ENCODE measurements around the gene ADORA2A. TPM values are rescaled to one million over a fixed set of nuclear protein-coding genes. Genes with fewer than 3 reads are reported as not detected.

Gene ADORA2A
- total and polyA plus RNA-seq, 2 of the 8 experiments (the other 6 are each of a cell fraction or from before 2014, with no cell fraction given) = 7.1 to 20.3 TPM

- TF ChIP-seq CHD7 (IDR thresholded peaks at IDR 0.05; ENCODE audit: insufficient replicate concordance, low read length) (no peak), CTBP2 (IDR thresholded peaks at IDR 0.05; ENCODE audit: borderline replicate concordance, insufficient read depth, insufficient read length, low read length) (no peak), GTF2F1 (IDR thresholded peaks at IDR 0.05; ENCODE audit: borderline replicate concordance, low read depth, low read length) (no peak), KDM5A (IDR thresholded peaks at IDR 0.05; ENCODE audit: low read length) (no peak), SIX5 (IDR thresholded peaks at IDR 0.05; ENCODE audit: low read depth, low read length) (no peak)
These were observed 47.0 kb upstream of the ADORA2A start (continued) for GRCh38 chr22:24380220-24380904.
